Measurements from ENCODE around the gene PRUNE2.

The PRUNE2 gene

DNA sequence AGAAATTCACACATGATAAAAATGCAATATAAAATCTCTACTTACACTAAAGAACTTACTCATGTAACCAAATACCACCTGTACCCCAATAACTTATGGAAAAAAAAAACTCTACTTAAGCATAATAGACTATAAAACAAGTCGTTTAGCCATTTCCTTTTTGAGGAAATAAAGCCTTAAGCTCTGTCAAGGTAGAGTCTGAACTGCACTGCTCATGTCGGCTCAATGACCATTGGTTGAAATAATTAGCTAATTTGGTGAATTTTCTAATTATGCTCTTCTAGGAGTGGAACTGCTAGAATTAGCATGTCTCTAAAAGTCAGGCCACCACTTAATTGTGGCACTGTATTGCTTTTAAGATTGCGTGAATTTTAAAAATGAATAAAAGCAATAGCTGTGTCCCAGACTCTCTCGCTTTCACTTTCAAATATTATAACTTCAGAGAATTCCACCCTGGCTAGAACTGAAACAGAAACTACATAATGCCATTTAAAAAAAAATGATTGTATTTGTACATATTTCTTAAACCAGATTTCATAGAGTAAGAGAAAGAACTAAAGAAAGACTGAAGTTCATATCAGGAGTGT lies 254.7 kb downstream of the PRUNE2 start:
- TF ChIP-seq, protein P1, sequence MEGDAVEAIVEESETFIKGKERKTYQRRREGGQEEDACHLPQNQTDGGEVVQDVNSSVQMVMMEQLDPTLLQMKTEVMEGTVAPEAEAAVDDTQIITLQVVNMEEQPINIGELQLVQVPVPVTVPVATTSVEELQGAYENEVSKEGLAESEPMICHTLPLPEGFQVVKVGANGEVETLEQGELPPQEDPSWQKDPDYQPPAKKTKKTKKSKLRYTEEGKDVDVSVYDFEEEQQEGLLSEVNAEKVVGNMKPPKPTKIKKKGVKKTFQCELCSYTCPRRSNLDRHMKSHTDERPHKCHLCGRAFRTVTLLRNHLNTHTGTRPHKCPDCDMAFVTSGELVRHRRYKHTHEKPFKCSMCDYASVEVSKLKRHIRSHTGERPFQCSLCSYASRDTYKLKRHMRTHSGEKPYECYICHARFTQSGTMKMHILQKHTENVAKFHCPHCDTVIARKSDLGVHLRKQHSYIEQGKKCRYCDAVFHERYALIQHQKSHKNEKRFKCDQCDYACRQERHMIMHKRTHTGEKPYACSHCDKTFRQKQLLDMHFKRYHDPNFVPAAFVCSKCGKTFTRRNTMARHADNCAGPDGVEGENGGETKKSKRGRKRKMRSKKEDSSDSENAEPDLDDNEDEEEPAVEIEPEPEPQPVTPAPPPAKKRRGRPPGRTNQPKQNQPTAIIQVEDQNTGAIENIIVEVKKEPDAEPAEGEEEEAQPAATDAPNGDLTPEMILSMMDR (IDR thresholded peaks at IDR 0.05; ENCODE audit: low read depth, low read length, missing control alignments), result no peak
- in situ Hi-C loops (cut with HindIII; ENCODE audit: low pct_ligation_motif_present, low sequenced_read_pairs), result loop anchor here (25.0 kb wide), 1 partner anchor 189 kb away; the partner anchor contains the start of gene GCNT1
- Histone ChIP-seq H3K4me3 (ENCODE audit: low read depth, low read length) (no peak overlapping the region), H3K27me3 (replicated peaks) (no peaks in the 10 kb centered on the region), H3K27ac (no peak overlapping the region), H3K36me3 (replicated peaks) (no peaks in the 10 kb centered on the region)
- no peak for DNase-seq

DNA sequence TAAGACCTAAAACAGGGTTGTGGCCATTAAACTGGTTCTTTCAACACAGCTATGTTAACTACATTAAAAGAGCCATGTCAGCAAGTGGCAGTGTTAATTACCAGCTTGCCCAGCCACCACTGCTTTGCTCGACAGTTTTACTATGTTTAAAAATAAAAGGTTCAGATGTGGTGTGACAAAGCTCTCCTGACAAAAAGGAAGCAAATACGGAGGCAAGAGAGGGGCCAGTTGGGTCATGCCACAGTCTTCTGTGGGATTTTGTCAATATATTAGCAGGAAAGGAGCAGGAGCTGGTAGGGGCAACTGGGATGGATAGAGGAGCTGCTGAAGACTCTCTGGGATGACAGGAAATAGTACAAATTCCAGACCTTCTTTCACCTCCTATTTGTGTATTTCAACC lies 255.2 kb downstream of the PRUNE2 start:
- H3K27me3 ChIP-seq (replicated peaks), result no peaks in the 10 kb centered on the region
- TF ChIP-seq, protein P1 (IDR thresholded peaks at IDR 0.05; ENCODE audit: low read depth, low read length, missing control alignments), result no peak
- in situ Hi-C loops (cut with HindIII; ENCODE audit: low pct_ligation_motif_present, low sequenced_read_pairs), result loop anchor here (25.0 kb wide), 1 partner anchor 188 kb away; the partner anchor contains the start of gene GCNT1
- H3K36me3 ChIP-seq (replicated peaks), result no peaks in the 10 kb centered on the region
- no peak overlapping the region for H3K27ac ChIP-seq
- no peak overlapping the region for H3K4me3 ChIP-seq (ENCODE audit: low read depth, low read length)
- no peak for DNase-seq

DNA sequence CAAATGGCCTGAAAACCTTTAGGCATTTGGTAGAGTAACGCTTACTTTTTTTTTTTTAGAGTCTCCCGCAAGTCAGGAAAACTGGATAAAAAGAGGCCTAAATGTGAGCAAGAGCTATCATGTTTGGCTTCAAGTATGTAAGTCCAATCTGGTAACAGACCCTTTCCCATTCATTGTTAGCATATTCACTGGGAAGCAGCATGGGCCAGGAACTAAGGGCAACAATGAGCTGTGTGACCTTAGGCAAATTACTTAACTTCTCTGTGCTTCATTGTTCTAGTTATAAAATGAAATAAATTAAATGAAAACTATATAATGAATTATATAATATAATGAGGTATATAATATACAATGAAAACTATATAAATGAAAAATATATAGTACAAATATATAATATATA lies 256.0 kb downstream of the PRUNE2 start:
- in situ Hi-C loops (cut with HindIII; ENCODE audit: low pct_ligation_motif_present, low sequenced_read_pairs), result loop anchor here (25.0 kb wide), 1 partner anchor 188 kb away; the partner anchor contains the start of gene GCNT1
- TF ChIP-seq, protein P1 (IDR thresholded peaks at IDR 0.05; ENCODE audit: low read depth, low read length, missing control alignments), result no peak
- no peak for DNase-seq

DNA sequence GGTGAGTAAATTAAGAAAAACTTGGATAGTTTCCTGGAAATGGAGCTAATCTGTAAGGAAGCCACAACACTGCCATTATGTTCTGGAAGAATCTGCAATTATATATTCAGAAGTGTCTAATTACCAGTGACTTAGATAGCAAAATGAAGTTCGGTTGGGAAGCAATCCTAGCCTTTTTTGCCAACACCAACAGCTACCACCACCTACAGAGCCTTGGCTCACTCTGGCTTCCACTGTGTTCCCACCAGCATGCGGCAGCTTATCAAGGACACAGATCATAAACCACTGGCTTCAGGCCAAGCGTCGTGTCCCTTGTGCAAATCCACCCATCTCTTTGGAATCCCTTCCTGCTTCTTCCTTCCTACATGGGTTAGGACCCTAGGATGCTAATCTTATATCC lies 259.7 kb downstream of the PRUNE2 start:
- no peaks in the 10 kb centered on the region for H3K27me3 ChIP-seq (replicated peaks)
- H3K4me3 ChIP-seq (ENCODE audit: low read depth, low read length), result no peak overlapping the region
- no peak overlapping the region for H3K27ac ChIP-seq
- no peaks in the 10 kb centered on the region for H3K36me3 ChIP-seq (replicated peaks)
- in situ Hi-C loops (cut with HindIII; ENCODE audit: low pct_ligation_motif_present, low sequenced_read_pairs), result no loop called here
- TF ChIP-seq, protein P1 (IDR thresholded peaks at IDR 0.05; ENCODE audit: low read depth, low read length, missing control alignments), result no peak
- DNase-seq, result no peak

More for the DNA sequence above, 256.0 kb downstream of the PRUNE2 start:
- H3K27ac ChIP-seq, result no peak overlapping the region
- H3K27me3 ChIP-seq (replicated peaks), result no peaks in the 10 kb centered on the region
- no peaks in the 10 kb centered on the region for H3K36me3 ChIP-seq (replicated peaks)
- no peak overlapping the region for H3K4me3 ChIP-seq (ENCODE audit: low read depth, low read length)

DNA sequence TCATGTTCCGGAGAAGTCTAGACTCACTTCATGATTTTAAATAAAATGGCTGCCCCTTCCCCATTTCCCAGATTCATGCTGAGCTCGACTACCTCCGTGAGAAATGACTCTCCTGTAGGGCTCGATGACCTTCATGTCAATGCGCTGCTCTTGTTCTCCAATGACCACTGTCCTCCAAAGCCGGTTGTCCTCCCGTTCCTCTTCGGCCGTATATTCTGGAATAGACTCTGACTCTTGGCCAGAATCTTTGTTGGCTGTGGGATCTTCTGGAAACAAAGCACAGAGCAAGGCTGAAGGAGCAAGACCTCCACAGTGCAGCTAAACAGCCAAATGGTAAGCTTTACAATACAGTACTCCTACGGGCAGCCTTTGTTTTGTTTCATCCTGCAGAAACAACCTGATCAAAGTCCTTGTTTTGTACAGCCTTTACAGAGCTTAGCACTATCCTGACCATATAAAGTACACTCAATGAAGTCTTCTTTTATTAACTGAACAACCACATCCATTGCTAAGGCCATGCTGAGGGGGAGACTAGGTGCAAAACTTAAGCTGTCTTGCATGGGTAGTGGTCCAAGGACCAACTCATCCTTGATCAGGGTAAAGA lies 261.2 kb downstream of the PRUNE2 start:
- Histone ChIP-seq H3K27ac (no peak overlapping the region), H3K4me3 (ENCODE audit: low read depth, low read length) (no peak overlapping the region), H3K27me3 (replicated peaks) (no peaks in the 10 kb centered on the region), H3K36me3 (replicated peaks) (no peaks in the 10 kb centered on the region)
- TF ChIP-seq, protein P1 (IDR thresholded peaks at IDR 0.05; ENCODE audit: low read depth, low read length, missing control alignments), result no peak
- in situ Hi-C loops (cut with HindIII; ENCODE audit: low pct_ligation_motif_present, low sequenced_read_pairs), result no loop called here
- no peak for DNase-seq
